Neural cell (in vitro differentiated cells): ENCODE data around the gene FLT3LG. TPM values are rescaled to one million over a fixed set of nuclear protein-coding genes. Genes with fewer than 3 reads are reported as not detected.

Experiments
- H2AFZ ChIP-seq: fragments of 200-600, 300-800 bp; sonication (generic), shearing (Covaris generic); 2 replicates; pipeline ENCODE4 v1.6.0; 2014; ENCODE audit warnings: low read depth, mild to moderate bottlenecking, antibody characterized with exemption, low read length, moderate library complexity
- H3F3A ChIP-seq: fragments of 200-600 bp; shearing (Covaris generic); 2 replicates; pipeline ENCODE4 v1.6.1; 2016; ENCODE audit warnings: mild to moderate bottlenecking, moderate library complexity, mixed read lengths, antibody characterized with exemption, low read length; ENCODE audit not compliant: insufficient read depth, poor library complexity, severe bottlenecking
- H3K27ac ChIP-seq: fragments of 200-600, 300-800 bp; sonication (generic), shearing (Covaris generic); 2 replicates; pipeline ENCODE4 v1.5.1; 2014; ENCODE audit warnings: mild to moderate bottlenecking, low read length, moderate library complexity
- H3K27me3 ChIP-seq: fragments of 300-800, 200-600 bp; sonication (generic), shearing (Covaris generic); 2 replicates; pipeline ENCODE4 v1.6.0; 2014; ENCODE audit warnings: mild to moderate bottlenecking, low read depth, low read length, moderate library complexity; ENCODE audit not compliant: insufficient read depth
- H3K36me3 ChIP-seq: fragments of 300-800, 200-600 bp; sonication (generic), shearing (Covaris generic); 2 replicates; pipeline ENCODE4 v1.5.1; 2014; ENCODE audit warnings: mild to moderate bottlenecking, antibody characterized with exemption, low read length, moderate library complexity; ENCODE audit not compliant: insufficient read depth
- H3K4me2 ChIP-seq: fragments of 300-800, 200-600 bp; sonication (generic), shearing (Covaris generic); 2 replicates; pipeline ENCODE4 v1.6.0; 2014; ENCODE audit warnings: mild to moderate bottlenecking, low read length
- H3K4me3 ChIP-seq: fragments of 300-800, 200-600 bp; sonication (generic), shearing (Covaris generic); 2 replicates; pipeline ENCODE4 v1.5.1; 2014; ENCODE audit warnings: mild to moderate bottlenecking, low read length, moderate library complexity
- H3K79me2 ChIP-seq: fragments of 200-600 bp; shearing (Covaris generic); replicated peaks from 2 replicates; pipeline ENCODE4 v1.6.0; 2014; ENCODE audit warnings: mild to moderate bottlenecking, low read length, moderate library complexity; ENCODE audit not compliant: insufficient read depth
- H3K9ac ChIP-seq: fragments of 300-800, 200-600 bp; sonication (generic), shearing (Covaris generic); 2 replicates; pipeline ENCODE4 v1.6.1; 2016; ENCODE audit warnings: mild to moderate bottlenecking, low read length, mixed read lengths
- H3K9me2 ChIP-seq: fragments of 200-600 bp; shearing (Covaris generic); 2 replicates; pipeline ENCODE4 v1.6.1; 2016; ENCODE audit warnings: mild to moderate bottlenecking, low read length, mixed read lengths; ENCODE audit not compliant: insufficient read depth
- H3K9me3 ChIP-seq: fragments of 200-600, 300-800 bp; sonication (generic), shearing (Covaris generic); 2 replicates; pipeline ENCODE4 v1.6.1; 2016; ENCODE audit warnings: mild to moderate bottlenecking, mixed run types, low read length, moderate library complexity, mixed read lengths
- H4K20me1 ChIP-seq: fragments of 200-600 bp; shearing (Covaris generic); 2 replicates; pipeline ENCODE4 v1.6.1; 2016; ENCODE audit warnings: mild to moderate bottlenecking, mixed run types; ENCODE audit not compliant: insufficient read depth
- CTCF ChIP-seq: fragments of 450-650 bp; IDR thresholded peaks from 2 replicates; pipeline ENCODE4 v1.5.1; 2014; ENCODE audit warnings: antibody characterized with exemption, mild to moderate bottlenecking, moderate library complexity; ENCODE audit not compliant: poor library complexity, severe bottlenecking
- EP300 ChIP-seq: fragments of 450-650 bp; conservative IDR thresholded peaks from 2 replicates; pipeline ENCODE4 v1.6.1; 2014; ENCODE audit warnings: antibody characterized with exemption, mild to moderate bottlenecking, moderate library complexity; ENCODE audit not compliant: poor library complexity, severe bottlenecking
- EZH2 ChIP-seq: fragments of 200-600, 300-800 bp; shearing (Covaris generic), sonication (generic); IDR thresholded peaks from 2 replicates; pipeline ENCODE4 v1.6.1; 2014; ENCODE audit warnings: antibody characterized with exemption, low read length, borderline replicate concordance, mild to moderate bottlenecking; ENCODE audit not compliant: insufficient read depth, poor library complexity, severe bottlenecking
- MXI1 ChIP-seq: fragments of 450-650 bp; conservative IDR thresholded peaks from 2 replicates; pipeline ENCODE4 v1.6.1; 2014; ENCODE audit warnings: antibody characterized with exemption, mild to moderate bottlenecking; ENCODE audit not compliant: poor library complexity, severe bottlenecking
- POLR2AphosphoS5 ChIP-seq: IDR thresholded peaks from 2 replicates; pipeline ENCODE4 v1.6.1; 2012
- RAD21 ChIP-seq: fragments of 450-650 bp; conservative IDR thresholded peaks from 2 replicates; pipeline ENCODE4 v1.6.1; 2014; ENCODE audit warnings: antibody characterized with exemption, mild to moderate bottlenecking, moderate library complexity
- REST ChIP-seq: IDR thresholded peaks from 2 replicates; pipeline ENCODE4 v1.6.1; 2012; ENCODE audit warnings: borderline replicate concordance
- SMC3 ChIP-seq: fragments of 450-650 bp; conservative IDR thresholded peaks from 2 replicates; pipeline ENCODE4 v1.6.1; 2014; ENCODE audit warnings: antibody characterized with exemption, mild to moderate bottlenecking, moderate library complexity; ENCODE audit not compliant: poor library complexity
- TAF1 ChIP-seq: IDR thresholded peaks from 2 replicates; pipeline ENCODE4 v1.6.1; 2012; ENCODE audit warnings: low read depth
- polyA plus RNA-seq: library from polyadenylated mRNA; depleted of rRNA; stranded (reverse); fragments of >200 nt; gene quantifications from 2 replicates; pipeline ENCODE4 v1.2.3, GENCODE V29; 2014

Gene FLT3LG
- polyA plus RNA-seq, 1 donor from 2014 or later = not detected

- Histone ChIP-seq H3F3A (no peaks in the 10 kb centered on the region), H3K79me2 (no peaks in the 10 kb centered on the region), H2AFZ (no peak overlapping the region), H3K27ac (no peak overlapping the region), H3K9me3 (no peaks in the 10 kb centered on the region), H3K4me2 (no peak overlapping the region), H3K9ac (no peak overlapping the region), H3K9me2 (no peaks in the 10 kb centered on the region), H3K4me3 (no peak overlapping the region), H3K27me3 (no peaks in the 10 kb centered on the region), H4K20me1 (no peaks in the 10 kb centered on the region), H3K36me3 (no peaks in the 10 kb centered on the region)
- no peak for TF ChIP-seq MXI1
- no peak for TF ChIP-seq SMC3
- no peak for TF ChIP-seq POLR2AphosphoS5
- no peak for TF ChIP-seq TAF1
- no peak for TF ChIP-seq EP300
- TF ChIP-seq RAD21 = no peak
- no peak for TF ChIP-seq CTCF
- no peak for TF ChIP-seq EZH2
- TF ChIP-seq REST = no peak
These were observed 56.7 kb downstream of the FLT3LG start for GRCh38 chr19:49530708-49531107.

- Histone ChIP-seq H2AFZ (peak overlapping the region; percentile 45), H4K20me1 (no peaks in the 10 kb centered on the region), H3F3A (no peaks in the 10 kb centered on the region), H3K4me3 (peak overlapping the region; percentile 92), H3K79me2 (no peaks in the 10 kb centered on the region), H3K4me2 (peak overlapping the region; percentile 49), H3K27me3 (no peaks in the 10 kb centered on the region), H3K27ac (no peak overlapping the region), H3K9me2 (no peaks in the 10 kb centered on the region), H3K9ac (peak overlapping the region; percentile 54), H3K9me3 (no peaks in the 10 kb centered on the region), H3K36me3 (no peaks in the 10 kb centered on the region)
- TF ChIP-seq EP300 (no peak), SMC3 (no peak), POLR2AphosphoS5 (peak; percentile 12), TAF1 (no peak), CTCF (peak; percentile 69), MXI1 (peak; percentile 72), EZH2 (no peak)
These were observed 59.8 kb downstream of the FLT3LG start for GRCh38 chr19:49533551-49534488.
